SK-N-SH (cell line): ENCODE data around the gene CEP170B.

Source experiments
- CHD2 ChIP-seq: fragments of 150-350 bp; IDR thresholded peaks from 2 replicates; pipeline ENCODE4 v1.6.1; 2018; ENCODE audit warnings: low read length; ENCODE audit not compliant: partially characterized antibody
- EP300 ChIP-seq, 2 experiments: IDR thresholded peaks; 2 replicates each; pipeline versions ENCODE4 v1.4.0 to v1.6.1; 2012; ENCODE audit warnings: borderline replicate concordance in 1 of 2, low read depth in 1 of 2, low read length in 1 of 2
- FOXJ3 ChIP-seq: sonication (generic); formaldehyde crosslinking; IDR thresholded peaks from 2 replicates; pipeline ENCODE4 v1.5.1; 2020; ENCODE audit warnings: mild to moderate bottlenecking, missing genetic modification reagents
- GABPA ChIP-seq: IDR thresholded peaks from 2 replicates; pipeline ENCODE4 v1.4.0; 2012; ENCODE audit warnings: low read depth, mild to moderate bottlenecking
- JUND ChIP-seq: IDR thresholded peaks from 2 replicates; pipeline ENCODE4 v1.4.0; 2012
- NRF1 ChIP-seq: IDR thresholded peaks from 2 replicates; pipeline ENCODE4 v1.6.1; 2012; ENCODE audit warnings: low read depth, mild to moderate bottlenecking, low read length
- POLR2AphosphoS5 ChIP-seq: IDR thresholded peaks from 2 replicates; pipeline ENCODE4 v1.6.1; 2012; ENCODE audit warnings: low read depth, low read length
- RAD21 ChIP-seq: IDR thresholded peaks from 2 replicates; pipeline ENCODE4 v1.6.1; 2012; ENCODE audit warnings: mild to moderate bottlenecking, low read length
- RFX5 ChIP-seq: IDR thresholded peaks from 2 replicates; pipeline ENCODE4 v1.6.1; 2012; ENCODE audit warnings: mild to moderate bottlenecking, improper control_type of control experiment, low read length
- YY1 ChIP-seq: IDR thresholded peaks from 2 replicates; pipeline ENCODE4 v1.4.0; 2012; ENCODE audit warnings: low read depth, mild to moderate bottlenecking
- TF ChIP-seq, protein P1 (sequence below): fragments of 200-600 bp; sonication (generic); IDR thresholded peaks from 2 replicates; pipeline ENCODE4 v1.6.1; 2017; ENCODE audit warnings: antibody characterized with exemption, mild to moderate bottlenecking, moderate library complexity
- TF ChIP-seq, protein P2 (sequence below): IDR thresholded peaks from 2 replicates; pipeline ENCODE4; 2012
- TF ChIP-seq, protein P3 (sequence below): IDR thresholded peaks from 2 replicates; pipeline ENCODE4 v1.6.1; 2012; ENCODE audit warnings: mild to moderate bottlenecking, low read depth, low read length, moderate library complexity
- TF ChIP-seq, protein P4 (sequence below): IDR thresholded peaks from 2 replicates; pipeline ENCODE4 v1.4.0; 2012; ENCODE audit warnings: low read depth

DNA sequence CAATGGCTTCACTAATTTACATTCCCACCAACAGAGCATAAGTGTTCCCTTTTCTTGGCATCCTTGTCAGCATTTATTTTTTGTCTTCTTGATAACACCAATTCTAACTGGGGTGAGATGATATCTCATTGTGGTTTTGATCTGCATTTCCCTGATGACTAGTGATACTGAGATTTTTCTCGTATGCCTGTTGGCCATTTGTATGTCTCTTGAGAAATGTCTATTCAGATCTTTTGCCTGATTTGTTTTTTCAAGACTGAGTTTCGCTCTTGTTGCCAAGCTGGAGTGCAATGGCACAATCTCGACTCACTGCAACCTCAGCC lies 54.9 kb downstream of the CEP170B start:
- TF ChIP-seq, protein P1, sequence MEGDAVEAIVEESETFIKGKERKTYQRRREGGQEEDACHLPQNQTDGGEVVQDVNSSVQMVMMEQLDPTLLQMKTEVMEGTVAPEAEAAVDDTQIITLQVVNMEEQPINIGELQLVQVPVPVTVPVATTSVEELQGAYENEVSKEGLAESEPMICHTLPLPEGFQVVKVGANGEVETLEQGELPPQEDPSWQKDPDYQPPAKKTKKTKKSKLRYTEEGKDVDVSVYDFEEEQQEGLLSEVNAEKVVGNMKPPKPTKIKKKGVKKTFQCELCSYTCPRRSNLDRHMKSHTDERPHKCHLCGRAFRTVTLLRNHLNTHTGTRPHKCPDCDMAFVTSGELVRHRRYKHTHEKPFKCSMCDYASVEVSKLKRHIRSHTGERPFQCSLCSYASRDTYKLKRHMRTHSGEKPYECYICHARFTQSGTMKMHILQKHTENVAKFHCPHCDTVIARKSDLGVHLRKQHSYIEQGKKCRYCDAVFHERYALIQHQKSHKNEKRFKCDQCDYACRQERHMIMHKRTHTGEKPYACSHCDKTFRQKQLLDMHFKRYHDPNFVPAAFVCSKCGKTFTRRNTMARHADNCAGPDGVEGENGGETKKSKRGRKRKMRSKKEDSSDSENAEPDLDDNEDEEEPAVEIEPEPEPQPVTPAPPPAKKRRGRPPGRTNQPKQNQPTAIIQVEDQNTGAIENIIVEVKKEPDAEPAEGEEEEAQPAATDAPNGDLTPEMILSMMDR: no peak
- no peak for TF ChIP-seq NRF1
- TF ChIP-seq EP300 (IDR thresholded peaks at IDR 0.05; ENCODE audit: borderline replicate concordance in 1 of 2, low read depth in 1 of 2, low read length in 1 of 2): no peak
- TF ChIP-seq YY1: no peak
- TF ChIP-seq, protein P2, sequence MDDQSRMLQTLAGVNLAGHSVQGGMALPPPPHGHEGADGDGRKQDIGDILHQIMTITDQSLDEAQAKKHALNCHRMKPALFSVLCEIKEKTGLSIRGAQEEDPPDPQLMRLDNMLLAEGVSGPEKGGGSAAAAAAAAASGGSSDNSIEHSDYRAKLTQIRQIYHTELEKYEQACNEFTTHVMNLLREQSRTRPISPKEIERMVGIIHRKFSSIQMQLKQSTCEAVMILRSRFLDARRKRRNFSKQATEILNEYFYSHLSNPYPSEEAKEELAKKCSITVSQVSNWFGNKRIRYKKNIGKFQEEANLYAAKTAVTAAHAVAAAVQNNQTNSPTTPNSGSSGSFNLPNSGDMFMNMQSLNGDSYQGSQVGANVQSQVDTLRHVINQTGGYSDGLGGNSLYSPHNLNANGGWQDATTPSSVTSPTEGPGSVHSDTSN: no peak
- TF ChIP-seq POLR2AphosphoS5: no peak
- no peak for TF ChIP-seq GABPA
- TF ChIP-seq RFX5: no peak
- no peak for TF ChIP-seq JUND
- TF ChIP-seq CHD2: no peak
- TF ChIP-seq RAD21: no peak
- TF ChIP-seq, protein P3, sequence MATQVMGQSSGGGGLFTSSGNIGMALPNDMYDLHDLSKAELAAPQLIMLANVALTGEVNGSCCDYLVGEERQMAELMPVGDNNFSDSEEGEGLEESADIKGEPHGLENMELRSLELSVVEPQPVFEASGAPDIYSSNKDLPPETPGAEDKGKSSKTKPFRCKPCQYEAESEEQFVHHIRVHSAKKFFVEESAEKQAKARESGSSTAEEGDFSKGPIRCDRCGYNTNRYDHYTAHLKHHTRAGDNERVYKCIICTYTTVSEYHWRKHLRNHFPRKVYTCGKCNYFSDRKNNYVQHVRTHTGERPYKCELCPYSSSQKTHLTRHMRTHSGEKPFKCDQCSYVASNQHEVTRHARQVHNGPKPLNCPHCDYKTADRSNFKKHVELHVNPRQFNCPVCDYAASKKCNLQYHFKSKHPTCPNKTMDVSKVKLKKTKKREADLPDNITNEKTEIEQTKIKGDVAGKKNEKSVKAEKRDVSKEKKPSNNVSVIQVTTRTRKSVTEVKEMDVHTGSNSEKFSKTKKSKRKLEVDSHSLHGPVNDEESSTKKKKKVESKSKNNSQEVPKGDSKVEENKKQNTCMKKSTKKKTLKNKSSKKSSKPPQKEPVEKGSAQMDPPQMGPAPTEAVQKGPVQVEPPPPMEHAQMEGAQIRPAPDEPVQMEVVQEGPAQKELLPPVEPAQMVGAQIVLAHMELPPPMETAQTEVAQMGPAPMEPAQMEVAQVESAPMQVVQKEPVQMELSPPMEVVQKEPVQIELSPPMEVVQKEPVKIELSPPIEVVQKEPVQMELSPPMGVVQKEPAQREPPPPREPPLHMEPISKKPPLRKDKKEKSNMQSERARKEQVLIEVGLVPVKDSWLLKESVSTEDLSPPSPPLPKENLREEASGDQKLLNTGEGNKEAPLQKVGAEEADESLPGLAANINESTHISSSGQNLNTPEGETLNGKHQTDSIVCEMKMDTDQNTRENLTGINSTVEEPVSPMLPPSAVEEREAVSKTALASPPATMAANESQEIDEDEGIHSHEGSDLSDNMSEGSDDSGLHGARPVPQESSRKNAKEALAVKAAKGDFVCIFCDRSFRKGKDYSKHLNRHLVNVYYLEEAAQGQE: no peak
- TF ChIP-seq, protein P4, sequence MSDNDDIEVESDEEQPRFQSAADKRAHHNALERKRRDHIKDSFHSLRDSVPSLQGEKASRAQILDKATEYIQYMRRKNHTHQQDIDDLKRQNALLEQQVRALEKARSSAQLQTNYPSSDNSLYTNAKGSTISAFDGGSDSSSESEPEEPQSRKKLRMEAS: no peak
- TF ChIP-seq FOXJ3 (CRISPR knock-in tag): no peak
